ENCODE results near the gene GPHA2. TPM values are rescaled to one million over a fixed set of nuclear protein-coding genes. Genes with fewer than 3 reads are reported as not detected.

Gene GPHA2
- total RNA-seq, 1 experiment from 2014 or later = not detected

DNA sequence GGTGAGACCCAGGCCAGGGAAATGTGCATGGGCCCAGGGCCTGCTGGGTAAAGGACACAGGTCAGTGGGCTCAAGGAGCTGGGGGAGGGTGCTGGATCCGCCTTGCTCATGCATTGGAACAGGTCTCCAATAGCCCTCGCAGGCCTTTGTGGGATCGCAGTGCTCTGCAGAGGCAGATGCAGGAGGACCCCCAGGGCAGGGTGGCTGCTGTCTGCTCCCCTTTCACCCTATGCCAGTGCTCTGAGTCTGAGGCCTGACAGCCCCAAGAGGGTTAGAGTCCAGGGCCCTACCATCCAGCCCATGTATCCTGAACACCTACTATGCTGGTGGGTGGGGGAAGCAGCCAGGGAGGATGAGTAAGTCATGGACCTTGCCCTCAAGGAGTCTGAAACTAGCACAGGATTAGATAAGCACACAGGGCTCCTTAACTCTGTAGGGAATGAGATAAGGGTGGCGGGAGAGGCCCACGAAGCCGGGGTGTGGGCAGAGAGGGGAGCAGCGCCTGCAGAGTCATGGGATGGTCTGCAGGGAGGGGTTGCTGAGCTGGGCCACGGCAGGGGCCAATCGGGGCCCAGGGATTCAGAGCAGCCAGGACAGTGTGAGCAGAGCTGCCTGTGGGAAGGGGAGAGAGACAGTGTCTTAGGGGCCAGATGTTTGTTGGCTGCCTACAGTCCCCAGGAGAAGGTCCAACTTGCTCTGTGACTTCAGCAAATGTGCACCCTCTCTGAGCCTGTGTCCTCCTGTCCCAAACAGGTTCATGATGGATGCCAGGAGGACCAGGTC lies 46.8 kb downstream of the GPHA2 start:
- Histone ChIP-seq H3K9me3 (no peaks in the 10 kb centered on the region), H3K36me3 (no peaks in the 10 kb centered on the region), H3K27me3 (no peaks in the 10 kb centered on the region), H3K4me3 (no peak overlapping the region)
- DNase-seq = peak; percentile 34

DNA sequence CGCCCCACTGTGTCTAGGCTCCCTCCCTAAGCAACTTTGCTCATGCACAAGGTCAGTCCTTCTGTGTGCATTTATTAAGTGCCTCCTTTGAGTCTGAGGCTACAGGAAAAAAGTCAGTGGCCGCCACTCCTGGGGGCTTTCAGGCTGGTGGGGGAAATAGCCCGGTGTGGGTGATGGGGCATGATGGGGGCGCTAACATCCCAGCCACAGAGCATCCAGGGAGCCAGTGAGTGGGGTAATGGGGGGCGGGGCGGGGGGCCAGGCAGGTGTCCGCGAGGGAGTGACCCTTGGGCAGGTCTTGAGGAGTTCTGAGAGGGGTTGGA lies 47.3 kb downstream of the GPHA2 start:
- no peak for DNase-seq
- H3K4me3 ChIP-seq = no peak overlapping the region
- no peaks in the 10 kb centered on the region for H3K27me3 ChIP-seq
- H3K9me3 ChIP-seq = no peaks in the 10 kb centered on the region
- no peaks in the 10 kb centered on the region for H3K36me3 ChIP-seq

- no peak overlapping the region for H3K4me3 ChIP-seq
- H3K36me3 ChIP-seq = no peaks in the 10 kb centered on the region
- no peaks in the 10 kb centered on the region for H3K27me3 ChIP-seq
- H3K9me3 ChIP-seq = no peaks in the 10 kb centered on the region
- peak; percentile 66 for DNase-seq
These were observed 47.8 kb downstream of the GPHA2 start for GRCh38 chr11:64887757-64888405.

GRCh38 chr11:64887234-64887756 lies 48.4 kb downstream of the GPHA2 start:
- no peaks in the 10 kb centered on the region for H3K27me3 ChIP-seq
- H3K9me3 ChIP-seq = no peaks in the 10 kb centered on the region
- no peak for DNase-seq
- no peak overlapping the region for H3K4me3 ChIP-seq
- no peaks in the 10 kb centered on the region for H3K36me3 ChIP-seq

DNA sequence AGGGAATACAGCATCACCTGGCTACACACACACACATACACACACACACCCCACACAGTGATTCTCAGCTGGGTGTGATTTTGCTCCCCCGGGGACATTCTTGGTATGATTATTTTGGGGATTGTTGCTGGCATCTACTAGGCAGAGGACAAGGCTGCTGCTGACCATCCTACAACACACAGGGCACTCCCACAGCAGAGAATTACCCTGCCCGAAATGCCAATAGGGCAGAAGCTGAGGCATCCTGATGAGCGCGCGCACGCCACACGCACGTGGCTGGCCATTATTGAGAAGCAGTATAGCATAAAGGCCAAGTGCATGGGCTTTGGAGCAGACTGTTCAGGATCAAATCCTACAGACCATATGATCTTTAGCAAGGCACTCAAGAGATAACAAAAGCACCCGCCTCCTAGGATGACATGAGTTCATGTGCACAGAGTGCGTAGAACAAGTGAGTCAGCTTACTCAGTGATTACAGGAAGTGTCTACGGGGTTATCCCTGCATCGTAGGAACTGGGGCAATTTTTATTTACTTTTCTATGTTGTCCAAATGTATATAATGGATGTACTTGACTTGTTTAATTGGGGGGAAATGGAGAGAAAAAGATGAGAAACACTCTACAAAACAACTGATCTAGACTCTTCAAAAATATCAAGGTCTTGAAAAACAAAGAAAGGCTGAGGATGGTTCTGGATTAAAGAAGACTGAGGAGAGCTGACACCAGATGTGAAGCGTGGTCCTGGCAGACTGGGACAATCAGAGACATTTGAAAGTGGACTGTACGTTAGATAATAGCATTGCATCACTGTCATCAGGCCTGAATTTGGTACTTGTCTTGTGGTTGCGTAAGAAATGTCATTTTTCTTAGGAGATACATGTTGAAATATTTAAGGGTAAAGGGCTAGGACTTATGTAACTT lies 50.1 kb downstream of the GPHA2 start:
- DNase-seq = no peak
- H3K9me3 ChIP-seq = no peaks in the 10 kb centered on the region
- no peaks in the 10 kb centered on the region for H3K36me3 ChIP-seq
- H3K27me3 ChIP-seq = no peaks in the 10 kb centered on the region
- H3K4me3 ChIP-seq = no peak overlapping the region

Other genes starting within 250 kb of the GPHA2 start
- 4.2 and 12.7 TPM in 2 replicates for gene NRXN2, start 212.7 kb downstream of the GPHA2 start, total RNA-seq (2014; rRNA removed; shearing (Covaris generic); ENCODE audit: low replicate concordance)
- not detected in 2 replicates for gene RASGRP2, start 191.8 kb downstream of the GPHA2 start, total RNA-seq (2014; rRNA removed; shearing (Covaris generic); ENCODE audit: low replicate concordance)
- gene PYGM, start 175.9 kb downstream of the GPHA2 start, total RNA-seq (2014; rRNA removed; shearing (Covaris generic); ENCODE audit: low replicate concordance) = not detected in 2 replicates
- gene SF1, start 157.4 kb downstream of the GPHA2 start, total RNA-seq (2014; rRNA removed; shearing (Covaris generic); ENCODE audit: low replicate concordance) = 70.1 and 72.2 TPM in 2 replicates
- gene MAP4K2, start 132.7 kb downstream of the GPHA2 start, total RNA-seq (2014; rRNA removed; shearing (Covaris generic); ENCODE audit: low replicate concordance) = 6.2 and 14.8 TPM in 2 replicates
- gene MEN1, start 125.3 kb downstream of the GPHA2 start, total RNA-seq (2014; rRNA removed; shearing (Covaris generic); ENCODE audit: low replicate concordance) = 9.2 and 13.3 TPM in 2 replicates
- 0.07 and 0.36 TPM in 2 replicates for gene CDC42BPG, start 91.2 kb downstream of the GPHA2 start, total RNA-seq (2014; rRNA removed; shearing (Covaris generic); ENCODE audit: low replicate concordance)
- 62.9 and 64.8 TPM in 2 replicates for gene EHD1, start 57.3 kb downstream of the GPHA2 start, total RNA-seq (2014; rRNA removed; shearing (Covaris generic); ENCODE audit: low replicate concordance)
- gene ATG2A, start 18.7 kb downstream of the GPHA2 start, total RNA-seq (2014; rRNA removed; shearing (Covaris generic); ENCODE audit: low replicate concordance) = 4.6 and 18.6 TPM in 2 replicates
- 5.4 and 8.8 TPM in 2 replicates for gene PPP2R5B, start 11.2 kb downstream of the GPHA2 start, total RNA-seq (2014; rRNA removed; shearing (Covaris generic); ENCODE audit: low replicate concordance)
- gene MAJIN, start 36.2 kb upstream of the GPHA2 start, total RNA-seq (2014; rRNA removed; shearing (Covaris generic); ENCODE audit: low replicate concordance) = not detected in 2 replicates
- 1.3 TPM in 1 of 2 replicates, not detected in the other for gene BATF2, start 61.1 kb upstream of the GPHA2 start, total RNA-seq (2014; rRNA removed; shearing (Covaris generic); ENCODE audit: low replicate concordance)
- 170 and 249 TPM in 2 replicates for gene ARL2, start 78.3 kb upstream of the GPHA2 start, total RNA-seq (2014; rRNA removed; shearing (Covaris generic); ENCODE audit: low replicate concordance)
- gene SNX15, start 91.5 kb upstream of the GPHA2 start, total RNA-seq (2014; rRNA removed; shearing (Covaris generic); ENCODE audit: low replicate concordance) = 11.2 and 18.5 TPM in 2 replicates
- gene SAC3D1, start 105.3 kb upstream of the GPHA2 start, total RNA-seq (2014; rRNA removed; shearing (Covaris generic); ENCODE audit: low replicate concordance) = 42.1 and 54.8 TPM in 2 replicates
- gene NAALADL1, start 122.7 kb upstream of the GPHA2 start, total RNA-seq (2014; rRNA removed; shearing (Covaris generic); ENCODE audit: low replicate concordance) = not detected in 2 replicates
- gene CDCA5, start 148.1 kb upstream of the GPHA2 start, total RNA-seq (2014; rRNA removed; shearing (Covaris generic); ENCODE audit: low replicate concordance) = 42.5 and 43.5 TPM in 2 replicates
- gene ZFPL1, start 148.3 kb upstream of the GPHA2 start, total RNA-seq (2014; rRNA removed; shearing (Covaris generic); ENCODE audit: low replicate concordance) = 70.2 and 88.7 TPM in 2 replicates
- gene VPS51, start 160.3 kb upstream of the GPHA2 start, total RNA-seq (2014; rRNA removed; shearing (Covaris generic); ENCODE audit: low replicate concordance) = 60.9 and 117 TPM in 2 replicates
- 3.5 and 10.9 TPM in 2 replicates for gene TM7SF2, start 176.0 kb upstream of the GPHA2 start, total RNA-seq (2014; rRNA removed; shearing (Covaris generic); ENCODE audit: low replicate concordance)
- gene ZNHIT2, start 181.8 kb upstream of the GPHA2 start, total RNA-seq (2014; rRNA removed; shearing (Covaris generic); ENCODE audit: low replicate concordance) = 12.0 and 14.4 TPM in 2 replicates
- 283 and 364 TPM in 2 replicates for gene FAU, start 186.2 kb upstream of the GPHA2 start, total RNA-seq (2014; rRNA removed; shearing (Covaris generic); ENCODE audit: low replicate concordance)
- 74.4 and 79.4 TPM in 2 replicates for gene MRPL49, start 186.4 kb upstream of the GPHA2 start, total RNA-seq (2014; rRNA removed; shearing (Covaris generic); ENCODE audit: low replicate concordance)
- gene SYVN1, start 198.6 kb upstream of the GPHA2 start, total RNA-seq (2014; rRNA removed; shearing (Covaris generic); ENCODE audit: low replicate concordance) = 0.91 and 18.3 TPM in 2 replicates
- gene SPDYC, start 234.3 kb upstream of the GPHA2 start, total RNA-seq (2014; rRNA removed; shearing (Covaris generic); ENCODE audit: low replicate concordance) = not detected in 2 replicates
- gene CAPN1, start 246.0 kb upstream of the GPHA2 start, total RNA-seq (2014; rRNA removed; shearing (Covaris generic); ENCODE audit: low replicate concordance) = 99.3 and 167 TPM in 2 replicates